Tongue (tissue), 2 donors: ENCODE data around the gene INTS1. TPM values are rescaled to one million over a fixed set of nuclear protein-coding genes. Genes with fewer than 3 reads are reported as not detected.
"Not testable (repeated sequence)": the region's sequence is repeated elsewhere in the genome, so short reads cannot be mapped to it uniquely, and the experiment has no call there.

Experiments used
- DNase-seq: peaks from one replicate; pipeline ENCODE4 v3.0.0-alpha.2; 2015
- total RNA-seq: library from RNA; depleted of rRNA; stranded (reverse); fragments of >200 nt; gene quantifications from one replicate; pipeline ENCODE4 v1.2.3, GENCODE V29; 2014

INTS1 gene
- total RNA-seq, 1 donor from 2014 or later, result 38.7 TPM

DNA sequence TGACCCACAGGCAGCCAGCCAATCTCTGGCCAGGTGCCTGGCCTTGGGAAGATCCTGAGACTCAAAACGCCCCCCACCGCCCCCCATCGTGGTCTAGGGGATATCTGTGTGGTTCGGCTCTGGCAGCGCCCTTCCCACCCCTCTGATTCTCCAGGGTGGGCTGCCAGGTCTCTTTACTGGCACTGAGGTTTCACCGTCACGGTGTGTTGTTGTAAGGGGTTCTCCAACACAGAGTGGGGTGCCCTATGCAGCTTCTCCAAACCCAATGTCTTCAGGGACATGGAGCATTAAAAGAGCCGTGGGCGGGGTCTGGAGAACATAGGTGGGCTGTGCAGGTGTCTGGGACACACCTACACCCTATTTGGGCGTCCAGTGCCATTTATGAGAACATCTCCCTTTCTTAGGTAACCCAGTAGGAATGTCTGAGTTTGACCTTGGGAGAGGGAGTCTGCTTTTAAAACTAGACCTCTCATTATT, 27.8 kb upstream of the INTS1 start:
- DNase-seq, result peak; percentile 39

DNA sequence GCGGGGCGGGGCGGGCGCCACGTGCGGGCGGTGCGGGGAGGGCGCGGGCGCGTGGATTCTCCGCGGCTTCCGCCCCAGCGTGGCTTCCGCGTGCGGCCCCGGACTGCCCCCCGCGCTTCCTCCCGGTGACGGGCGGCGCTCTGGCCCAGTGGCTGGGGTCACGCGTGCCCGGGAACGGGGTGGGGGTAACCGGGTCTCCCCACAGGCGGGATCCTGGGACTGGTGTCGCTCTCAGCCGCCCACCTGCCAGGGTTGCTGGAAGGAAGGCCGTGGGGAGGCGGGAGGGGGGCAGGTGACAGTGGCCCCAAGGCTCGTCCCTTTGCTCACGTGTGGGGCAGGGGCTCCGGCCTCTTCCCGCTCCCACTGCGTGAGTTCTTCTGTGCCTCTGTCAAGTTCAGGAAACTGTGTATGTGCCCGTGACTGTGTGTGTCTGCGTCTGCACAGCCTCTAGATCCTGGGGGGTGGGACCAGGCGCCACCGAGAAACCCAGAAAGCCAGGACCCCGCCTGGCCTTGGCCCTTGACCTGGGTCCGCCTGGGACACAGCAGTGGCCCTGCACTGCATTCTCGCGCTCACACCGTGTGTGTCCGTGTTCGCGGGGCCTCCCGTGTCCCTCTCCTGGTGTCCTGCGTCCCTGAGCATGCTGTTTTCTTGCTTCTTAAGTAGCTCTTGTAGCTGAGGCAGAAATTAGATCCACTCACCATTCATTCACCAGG, 27.2 kb upstream of the INTS1 start:
- peak; percentile 23 for DNase-seq

GRCh38 chr7:1530946-1531262, 26.7 kb upstream of the INTS1 start:
- no peak for DNase-seq

DNA sequence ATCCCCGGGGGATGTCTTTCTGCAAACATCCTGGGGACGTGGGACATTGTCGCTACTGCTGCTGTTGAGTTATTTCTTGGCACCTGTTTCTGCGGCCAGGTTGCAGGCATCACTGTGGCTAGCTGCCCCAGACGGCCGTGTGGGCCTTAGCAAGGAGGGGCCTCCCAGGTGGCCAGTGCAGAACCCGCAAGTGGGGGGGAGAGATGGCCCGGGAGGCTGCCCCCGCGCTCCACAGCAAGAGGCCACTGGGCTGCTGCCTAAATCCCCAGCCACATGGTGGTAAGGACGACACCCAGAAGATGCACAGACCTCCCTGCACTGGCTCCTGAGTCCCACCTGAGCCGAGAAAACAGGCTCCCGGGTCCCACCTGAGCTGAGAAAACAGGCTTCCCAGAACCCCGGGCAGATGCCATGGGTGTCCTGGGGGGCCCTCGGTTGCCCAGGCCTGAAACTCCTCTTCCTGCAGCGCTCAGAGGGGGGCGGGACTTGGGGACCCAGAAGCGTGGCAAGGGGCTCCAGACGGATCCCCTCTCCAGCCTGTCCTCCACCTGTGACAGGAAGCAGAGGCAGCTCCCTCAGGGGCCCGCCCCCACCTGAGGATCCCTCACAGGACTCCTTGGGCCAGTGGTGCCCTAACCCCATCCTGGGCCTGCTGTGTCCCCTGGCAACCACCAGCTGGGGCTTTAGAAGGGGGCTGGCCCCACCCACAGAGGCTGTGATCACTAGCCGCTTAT, 25.4 kb upstream of the INTS1 start:
- no peak for DNase-seq

DNA sequence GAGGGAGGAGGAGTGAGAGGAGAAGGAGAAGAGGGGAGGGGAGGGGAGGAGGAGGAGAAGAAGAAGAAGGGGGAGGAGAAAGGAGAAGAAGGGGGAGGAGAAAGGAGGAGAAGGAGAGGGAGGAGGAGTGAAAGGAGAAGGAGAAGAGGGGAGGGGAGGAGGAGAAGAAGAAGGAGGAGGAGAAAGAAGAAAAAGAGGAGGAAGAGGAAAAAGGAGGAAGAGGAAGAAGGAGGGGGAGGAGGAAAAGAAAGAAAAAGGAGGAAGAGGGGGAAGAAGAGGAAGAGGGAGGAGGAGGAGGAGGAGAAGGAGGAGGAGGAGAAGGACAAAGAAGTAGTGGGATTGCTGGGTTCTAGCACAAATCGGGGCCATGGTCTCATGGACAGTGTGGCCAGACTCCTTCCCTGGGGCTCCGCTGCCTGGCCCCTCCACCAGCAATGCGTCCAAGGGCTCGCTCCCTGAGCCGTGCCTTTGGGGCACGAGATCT, 22.1 kb upstream of the INTS1 start:
- DNase-seq, result no peak

- DNase-seq, result no peak
Observed at GRCh38 chr7:1525409-1525808, 21.2 kb upstream of the INTS1 start.

DNA sequence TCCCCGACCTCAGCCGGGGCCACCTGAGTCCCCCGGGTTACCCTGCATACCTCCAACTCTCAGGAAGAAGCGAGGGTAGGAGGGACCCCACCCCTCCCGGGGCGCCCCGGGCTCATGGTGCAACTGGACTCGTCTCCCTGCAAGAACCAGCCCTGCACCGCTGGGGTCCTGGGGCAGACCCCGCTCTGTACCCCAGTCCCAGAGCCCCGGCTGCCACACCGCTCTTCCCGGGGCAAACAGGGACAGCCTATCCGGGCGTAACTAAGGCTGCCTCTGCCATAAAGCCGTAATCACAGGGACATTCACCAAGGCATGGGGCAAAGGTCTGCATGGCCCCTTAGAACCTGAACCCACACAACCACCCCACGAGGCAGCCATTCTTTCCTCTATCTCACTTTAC, 19.7 kb upstream of the INTS1 start:
- no peak for DNase-seq

DNA sequence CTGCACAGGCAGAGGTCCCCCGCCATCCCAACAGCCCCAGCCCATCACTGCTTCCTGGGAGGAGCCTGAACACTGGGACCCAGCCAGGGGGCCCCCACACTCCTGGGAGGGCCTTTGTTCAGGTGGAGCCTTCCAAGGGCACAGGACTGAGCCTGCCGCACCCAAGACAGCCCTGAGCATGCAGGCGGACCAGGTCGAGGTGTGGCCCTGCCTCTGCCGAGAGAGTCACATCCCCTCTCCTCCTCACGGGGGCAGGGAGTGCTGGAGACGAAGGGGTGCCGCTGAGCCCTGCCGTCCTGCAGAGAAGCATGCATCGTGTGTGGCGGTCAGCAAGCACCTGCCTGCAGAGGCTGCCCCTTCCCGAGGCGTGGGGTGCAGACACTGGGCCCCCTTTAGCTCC, 19.0 kb upstream of the INTS1 start:
- peak; percentile 15 for DNase-seq

DNA sequence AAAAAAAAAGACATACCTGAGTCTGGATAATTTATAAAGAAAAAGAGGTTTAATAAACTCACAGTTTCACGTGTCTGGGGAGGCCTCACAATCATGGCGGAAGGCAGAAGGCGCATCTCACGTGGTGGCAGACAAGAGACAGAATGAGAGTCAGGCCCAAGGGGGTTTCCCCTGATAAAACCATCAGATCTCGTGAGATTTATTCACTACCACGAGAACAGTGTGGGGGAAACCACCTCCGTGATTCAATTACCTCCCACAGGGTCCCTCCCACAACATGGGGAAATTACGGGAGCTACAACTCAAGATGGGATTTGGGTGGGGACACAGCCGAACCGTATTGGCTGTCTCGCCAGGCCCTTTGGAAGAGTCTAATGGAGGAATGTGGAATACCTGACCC, 17.3 kb upstream of the INTS1 start:
- DNase-seq, result no peak

DNA sequence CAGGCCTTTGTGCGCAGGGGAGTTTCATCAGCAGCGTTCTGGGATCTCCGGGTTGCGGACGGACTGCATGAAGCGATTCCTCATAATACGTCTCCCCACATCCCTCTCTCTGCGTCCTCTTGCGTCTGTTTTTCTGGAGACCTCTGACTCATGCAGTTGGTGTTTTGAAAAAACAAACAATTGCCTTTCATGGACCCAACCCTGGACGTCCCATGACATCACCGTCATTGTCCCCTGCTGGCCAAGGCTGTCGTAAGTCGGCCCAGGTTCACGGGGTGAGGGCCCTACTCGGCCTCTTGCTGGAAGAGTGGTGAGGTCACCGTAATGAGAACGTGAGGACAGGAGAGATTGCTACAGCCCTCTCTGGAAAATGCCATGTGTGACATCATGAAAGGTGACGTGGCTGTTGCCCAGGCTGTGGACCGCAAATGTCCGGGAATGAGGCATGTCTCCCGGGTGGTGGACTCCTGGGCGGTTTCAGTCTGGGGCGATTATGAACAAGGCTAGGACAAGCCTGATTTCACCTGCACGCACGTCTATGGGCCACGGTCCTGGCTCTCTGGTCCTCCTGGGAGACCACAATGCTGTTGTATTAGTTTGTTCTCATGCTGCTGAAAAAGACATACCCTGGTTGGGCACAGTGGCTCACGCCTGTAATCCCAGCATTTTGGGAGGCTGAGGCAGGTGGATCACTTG, 16.5 kb upstream of the INTS1 start:
- no peak for DNase-seq

- DNase-seq, result not testable (repeated sequence)
Observed at GRCh38 chr7:1519322-1519922, 15.2 kb upstream of the INTS1 start.

DNA sequence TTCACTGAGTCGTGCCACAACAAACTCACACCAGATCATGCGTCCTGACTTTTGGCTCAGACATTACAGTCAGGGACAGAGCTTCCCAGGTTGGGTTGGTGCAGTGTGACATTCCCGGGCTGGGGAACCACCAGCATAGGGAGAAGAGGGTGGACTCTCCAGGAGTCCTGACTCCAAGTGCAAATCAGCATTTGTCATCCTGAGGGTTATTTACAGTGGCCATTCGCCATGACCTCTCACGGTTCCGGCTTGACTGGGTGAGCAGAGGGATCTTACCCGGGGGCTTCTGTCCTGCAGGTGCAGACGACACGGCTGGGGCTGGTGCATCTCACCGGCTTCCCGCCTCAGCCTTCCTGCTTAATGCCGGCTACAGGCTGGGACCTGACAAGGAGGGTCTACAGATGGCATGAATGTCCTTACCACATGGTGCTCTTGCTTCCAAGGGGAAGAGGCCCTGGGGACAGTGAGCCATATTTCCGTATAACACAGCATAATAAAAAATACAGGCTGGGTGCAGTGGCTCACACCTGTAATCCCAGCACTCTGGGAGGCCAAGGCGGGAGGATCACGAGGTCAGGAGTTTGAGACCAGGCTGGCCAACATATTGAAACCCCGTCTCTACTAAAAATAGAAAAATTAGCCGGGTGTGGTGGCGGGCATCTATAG, 12.5 kb upstream of the INTS1 start:
- no peak for DNase-seq

- DNase-seq, result not testable (repeated sequence)
Observed at GRCh38 chr7:1515509-1515967, 11.3 kb upstream of the INTS1 start.

DNA sequence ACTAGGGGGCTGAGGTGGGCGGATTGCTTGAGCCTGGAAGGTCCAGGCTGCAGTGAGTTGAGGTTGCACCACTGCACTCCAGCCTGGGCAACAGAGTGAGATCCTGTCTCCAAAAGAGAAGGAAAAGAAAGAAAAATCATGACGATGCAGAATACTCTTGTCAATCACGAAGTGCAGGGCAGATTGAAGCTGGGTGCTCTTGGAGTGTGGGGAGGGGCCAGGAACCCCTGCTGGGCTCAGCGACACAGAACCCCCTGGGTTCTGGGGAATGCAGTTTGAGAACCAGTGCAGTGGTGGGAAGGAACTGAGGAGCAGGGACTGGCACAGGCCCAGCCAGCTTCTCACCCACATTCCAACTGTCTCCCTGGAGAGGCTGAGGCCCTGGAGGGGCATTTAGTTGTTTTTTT, 10.8 kb upstream of the INTS1 start:
- DNase-seq, result no peak

DNA sequence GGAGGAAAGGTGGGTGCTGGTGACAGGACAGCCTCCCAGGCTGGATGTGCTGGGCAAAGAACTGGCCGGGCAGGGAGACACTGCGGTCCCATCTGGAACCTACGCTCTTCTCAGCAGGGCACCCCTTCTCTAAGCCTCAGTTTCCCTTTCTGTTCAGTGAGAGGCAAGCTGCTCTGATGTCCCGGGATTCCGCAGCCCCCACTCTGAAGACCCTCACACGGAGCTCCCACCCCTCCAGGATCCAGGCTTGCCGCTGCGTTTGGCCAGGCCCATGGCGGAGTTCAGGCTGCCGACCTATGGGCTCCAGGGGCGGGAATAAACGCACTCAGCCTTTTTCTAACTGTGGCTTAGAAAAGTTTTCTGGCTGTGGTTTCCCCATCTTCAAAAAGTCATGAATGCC, 10.2 kb upstream of the INTS1 start:
- DNase-seq, result no peak

- peak; percentile 41 for DNase-seq
Observed at GRCh38 chr7:1513657-1514095, 9.5 kb upstream of the INTS1 start.

DNA sequence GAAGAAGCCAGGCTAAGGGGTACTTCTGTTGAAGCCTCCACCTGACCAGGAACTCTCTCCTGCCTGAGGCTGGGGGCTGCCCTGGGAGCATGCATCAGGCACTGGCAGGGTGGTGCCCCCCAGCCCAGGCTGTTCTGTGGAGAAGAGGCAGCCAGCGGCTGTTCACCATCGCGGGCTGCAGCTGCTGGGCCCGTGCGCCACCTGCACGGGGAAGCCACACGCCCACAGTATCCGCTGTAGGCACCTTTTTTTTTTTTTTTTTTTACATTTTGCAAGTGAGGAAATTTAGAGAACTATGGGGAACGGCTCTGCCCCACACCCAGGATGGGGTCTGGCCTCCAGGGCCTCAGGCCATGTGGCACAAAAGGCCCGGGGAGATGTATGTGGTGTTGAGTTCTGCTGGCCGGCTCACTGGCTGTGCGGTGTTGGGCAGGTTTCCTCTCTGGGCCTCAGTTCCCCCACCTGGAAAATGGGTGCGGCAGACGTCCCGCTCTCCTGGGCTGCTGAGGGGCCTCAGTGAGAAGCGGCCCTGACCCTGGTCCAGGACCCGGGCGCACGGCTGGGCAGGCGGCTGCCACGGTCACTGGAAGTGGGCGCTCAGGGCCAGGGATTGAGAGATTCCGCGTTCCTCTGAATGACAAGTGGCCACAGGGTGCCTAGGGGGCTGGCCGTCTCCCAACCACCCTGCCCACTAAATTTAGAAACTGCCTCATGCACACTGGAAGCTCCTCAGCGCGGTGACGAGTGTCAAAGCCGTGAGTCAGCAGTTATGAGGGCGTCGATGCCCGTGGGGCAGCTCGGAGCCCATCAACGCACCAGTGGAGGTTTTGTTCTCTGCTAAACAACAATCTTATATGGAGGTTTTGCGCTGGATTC, 8.8 kb upstream of the INTS1 start:
- DNase-seq, result peak; percentile 72

DNA sequence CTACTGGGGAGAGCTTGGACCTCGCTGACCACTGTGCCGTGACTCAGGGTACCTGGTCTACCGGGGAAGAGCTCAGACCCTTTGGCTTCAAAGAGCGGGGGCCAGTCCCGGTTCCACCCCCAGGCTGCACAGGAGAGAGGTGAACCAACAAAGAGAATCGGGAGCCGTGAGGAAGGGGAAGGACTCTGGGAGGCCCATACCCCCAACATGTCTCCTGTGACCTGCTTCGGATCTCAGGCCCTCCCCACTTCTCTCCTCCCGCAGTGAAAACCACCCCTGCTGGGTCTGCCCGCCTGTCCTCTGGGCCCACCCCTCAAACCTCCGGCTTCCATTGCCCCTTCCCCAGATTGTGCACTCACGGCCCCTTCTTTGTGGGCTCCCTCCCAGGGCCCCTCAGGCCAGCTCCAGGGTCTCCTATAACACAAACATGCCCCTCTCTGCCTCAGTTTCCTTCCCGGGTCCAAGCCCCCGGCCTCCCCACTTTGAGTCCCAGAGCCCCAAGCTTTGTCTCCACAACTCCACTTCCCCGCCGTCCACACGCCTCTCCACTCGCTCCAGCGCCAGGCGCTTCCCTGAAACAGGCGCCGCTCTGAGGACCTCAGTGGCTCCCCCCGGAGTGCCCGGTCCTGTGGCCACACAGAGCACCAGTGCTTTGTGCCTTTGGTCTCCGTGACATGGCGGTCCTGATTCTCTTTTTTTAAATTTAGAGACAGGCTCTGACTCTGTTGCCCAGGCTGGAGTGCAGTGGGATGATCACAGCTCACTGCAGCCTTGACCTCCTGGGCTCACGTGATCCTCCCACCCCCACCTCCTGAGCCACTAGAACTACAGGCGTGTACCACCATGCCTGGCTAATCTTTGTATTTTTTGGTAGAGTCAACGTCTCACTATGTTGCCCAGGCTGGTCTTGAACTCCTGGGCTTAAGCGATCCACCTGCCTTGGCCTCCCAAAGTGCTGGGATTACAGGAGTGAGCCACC, 7.5 kb upstream of the INTS1 start:
- DNase-seq, result no peak

DNA sequence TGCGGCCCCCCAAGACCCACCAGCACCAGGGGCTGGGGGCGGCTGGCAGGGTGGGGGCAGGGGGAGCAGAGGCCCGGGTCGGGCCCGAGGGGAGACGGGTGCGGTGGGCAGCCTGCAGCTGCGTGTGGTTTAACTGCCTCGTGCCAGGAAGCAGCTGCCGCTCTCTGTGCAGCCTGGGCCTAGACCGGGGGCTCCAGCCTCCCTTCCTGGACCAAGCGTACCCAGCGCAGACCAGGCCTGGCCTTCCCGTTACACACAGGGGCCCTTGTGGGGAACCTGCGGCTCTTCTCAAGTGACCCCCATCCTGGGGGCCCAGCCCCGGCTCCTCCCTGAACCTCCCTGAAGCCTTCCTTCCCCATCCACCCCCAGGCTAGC, 6.6 kb upstream of the INTS1 start:
- no peak for DNase-seq

- no peak for DNase-seq
Observed at GRCh38 chr7:1509226-1509625, 5.0 kb upstream of the INTS1 start.
